ENCODE measurements around the gene PBXIP1. TPM values are rescaled to one million over a fixed set of nuclear protein-coding genes. Genes with fewer than 3 reads are reported as not detected.

The PBXIP1 gene
- total and polyA plus RNA-seq, 2 of the 13 experiments (the other 11 are each of a cell fraction or from before 2014, with no cell fraction given), result 16.3 to 31.9 TPM

DNA sequence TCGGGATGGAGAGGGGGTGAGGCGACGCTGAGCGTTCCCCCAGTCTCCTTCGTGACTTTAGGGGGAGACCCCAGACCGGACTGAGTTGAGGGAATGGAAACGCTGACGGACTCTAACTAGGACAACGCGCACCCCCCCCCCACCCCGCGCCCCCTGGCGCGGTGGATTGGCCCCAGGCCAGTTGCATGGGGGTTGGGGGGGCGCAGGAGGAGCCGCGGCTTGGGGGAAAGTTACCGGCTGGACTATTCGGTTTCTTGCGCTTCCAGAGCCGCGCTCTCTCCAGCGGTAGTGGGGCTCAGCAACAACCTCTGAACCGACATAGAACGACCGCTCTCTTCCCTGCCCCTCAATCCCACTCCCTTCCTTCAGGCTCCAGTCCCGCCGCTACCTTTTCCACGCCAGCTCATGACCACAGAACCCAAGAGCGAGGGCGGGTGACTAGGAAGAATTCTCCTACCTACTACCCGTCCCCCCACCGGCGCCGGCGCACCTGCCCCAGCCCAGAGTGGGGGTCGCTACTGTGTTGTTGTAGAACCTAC, 47.4 kb upstream of the PBXIP1 start (continued):
- TF ChIP-seq AKAP8 (CRISPR knock-in tag; IDR thresholded peaks at IDR 0.05) (0 out of 2 replicates have a peak, but pooled peaks have one; percentile 40), BRD4 (CRISPR knock-in tag; IDR thresholded peaks at IDR 0.05) (no peak), ATF7-NPFF (CRISPR knock-in tag; IDR thresholded peaks at IDR 0.05; ENCODE audit: low read depth) (no peak), KDM2A (CRISPR knock-in tag; IDR thresholded peaks at IDR 0.05; ENCODE audit: borderline replicate concordance, low read depth) (peak; percentile 15; the same call in 1 of the 2 replicates), SMYD3 (CRISPR knock-in tag; IDR thresholded peaks at IDR 0.05) (peak; percentile 49; the same call in 1 of the 2 replicates), ZSCAN30 (CRISPR knock-in tag; IDR thresholded peaks at IDR 0.05) (peak; percentile 88), TAF1 (CRISPR knock-in tag; IDR thresholded peaks at IDR 0.05) (peak; percentile 57), ZNF460 (CRISPR knock-in tag; IDR thresholded peaks at IDR 0.05; ENCODE audit: borderline replicate concordance) (no peak)
- TF ChIP-seq, protein P1, sequence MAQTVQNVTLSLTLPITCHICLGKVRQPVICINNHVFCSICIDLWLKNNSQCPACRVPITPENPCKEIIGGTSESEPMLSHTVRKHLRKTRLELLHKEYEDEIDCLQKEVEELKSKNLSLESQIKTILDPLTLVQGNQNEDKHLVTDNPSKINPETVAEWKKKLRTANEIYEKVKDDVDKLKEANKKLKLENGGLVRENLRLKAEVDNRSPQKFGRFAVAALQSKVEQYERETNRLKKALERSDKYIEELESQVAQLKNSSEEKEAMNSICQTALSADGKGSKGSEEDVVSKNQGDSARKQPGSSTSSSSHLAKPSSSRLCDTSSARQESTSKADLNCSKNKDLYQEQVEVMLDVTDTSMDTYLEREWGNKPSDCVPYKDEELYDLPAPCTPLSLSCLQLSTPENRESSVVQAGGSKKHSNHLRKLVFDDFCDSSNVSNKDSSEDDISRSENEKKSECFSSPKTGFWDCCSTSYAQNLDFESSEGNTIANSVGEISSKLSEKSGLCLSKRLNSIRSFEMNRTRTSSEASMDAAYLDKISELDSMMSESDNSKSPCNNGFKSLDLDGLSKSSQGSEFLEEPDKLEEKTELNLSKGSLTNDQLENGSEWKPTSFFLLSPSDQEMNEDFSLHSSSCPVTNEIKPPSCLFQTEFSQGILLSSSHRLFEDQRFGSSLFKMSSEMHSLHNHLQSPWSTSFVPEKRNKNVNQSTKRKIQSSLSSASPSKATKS (CRISPR knock-in tag; IDR thresholded peaks at IDR 0.05), result 0 out of 2 replicates have a peak, but pooled peaks have one; percentile 65
- TF ChIP-seq, protein P2, sequence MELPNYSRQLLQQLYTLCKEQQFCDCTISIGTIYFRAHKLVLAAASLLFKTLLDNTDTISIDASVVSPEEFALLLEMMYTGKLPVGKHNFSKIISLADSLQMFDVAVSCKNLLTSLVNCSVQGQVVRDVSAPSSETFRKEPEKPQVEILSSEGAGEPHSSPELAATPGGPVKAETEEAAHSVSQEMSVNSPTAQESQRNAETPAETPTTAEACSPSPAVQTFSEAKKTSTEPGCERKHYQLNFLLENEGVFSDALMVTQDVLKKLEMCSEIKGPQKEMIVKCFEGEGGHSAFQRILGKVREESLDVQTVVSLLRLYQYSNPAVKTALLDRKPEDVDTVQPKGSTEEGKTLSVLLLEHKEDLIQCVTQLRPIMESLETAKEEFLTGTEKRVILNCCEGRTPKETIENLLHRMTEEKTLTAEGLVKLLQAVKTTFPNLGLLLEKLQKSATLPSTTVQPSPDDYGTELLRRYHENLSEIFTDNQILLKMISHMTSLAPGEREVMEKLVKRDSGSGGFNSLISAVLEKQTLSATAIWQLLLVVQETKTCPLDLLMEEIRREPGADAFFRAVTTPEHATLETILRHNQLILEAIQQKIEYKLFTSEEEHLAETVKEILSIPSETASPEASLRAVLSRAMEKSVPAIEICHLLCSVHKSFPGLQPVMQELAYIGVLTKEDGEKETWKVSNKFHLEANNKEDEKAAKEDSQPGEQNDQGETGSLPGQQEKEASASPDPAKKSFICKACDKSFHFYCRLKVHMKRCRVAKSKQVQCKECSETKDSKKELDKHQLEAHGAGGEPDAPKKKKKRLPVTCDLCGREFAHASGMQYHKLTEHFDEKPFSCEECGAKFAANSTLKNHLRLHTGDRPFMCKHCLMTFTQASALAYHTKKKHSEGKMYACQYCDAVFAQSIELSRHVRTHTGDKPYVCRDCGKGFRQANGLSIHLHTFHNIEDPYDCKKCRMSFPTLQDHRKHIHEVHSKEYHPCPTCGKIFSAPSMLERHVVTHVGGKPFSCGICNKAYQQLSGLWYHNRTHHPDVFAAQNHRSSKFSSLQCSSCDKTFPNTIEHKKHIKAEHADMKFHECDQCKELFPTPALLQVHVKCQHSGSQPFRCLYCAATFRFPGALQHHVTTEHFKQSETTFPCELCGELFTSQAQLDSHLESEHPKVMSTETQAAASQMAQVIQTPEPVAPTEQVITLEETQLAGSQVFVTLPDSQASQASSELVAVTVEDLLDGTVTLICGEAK (IDR thresholded peaks at IDR 0.05), result no peak
- TF ChIP-seq, protein P2 (CRISPR knock-in tag; IDR thresholded peaks at IDR 0.05), result no peak
